Cortex of kidney (tissue), 1 donor: ENCODE measurements around the gene SERTAD2.

Experiments used
- DNase-seq: peaks from one replicate; lab custom pipeline; 2025; lab: John Stamatoyannopoulos, UW

Gene SERTAD2

GRCh38 chr2:64649013-64649484 lies 4.7 kb downstream of the SERTAD2 start:
- DNase-seq = no peak

GRCh38 chr2:64646007-64646880 lies 7.5 kb downstream of the SERTAD2 start:
- DNase-seq = no peak

DNA sequence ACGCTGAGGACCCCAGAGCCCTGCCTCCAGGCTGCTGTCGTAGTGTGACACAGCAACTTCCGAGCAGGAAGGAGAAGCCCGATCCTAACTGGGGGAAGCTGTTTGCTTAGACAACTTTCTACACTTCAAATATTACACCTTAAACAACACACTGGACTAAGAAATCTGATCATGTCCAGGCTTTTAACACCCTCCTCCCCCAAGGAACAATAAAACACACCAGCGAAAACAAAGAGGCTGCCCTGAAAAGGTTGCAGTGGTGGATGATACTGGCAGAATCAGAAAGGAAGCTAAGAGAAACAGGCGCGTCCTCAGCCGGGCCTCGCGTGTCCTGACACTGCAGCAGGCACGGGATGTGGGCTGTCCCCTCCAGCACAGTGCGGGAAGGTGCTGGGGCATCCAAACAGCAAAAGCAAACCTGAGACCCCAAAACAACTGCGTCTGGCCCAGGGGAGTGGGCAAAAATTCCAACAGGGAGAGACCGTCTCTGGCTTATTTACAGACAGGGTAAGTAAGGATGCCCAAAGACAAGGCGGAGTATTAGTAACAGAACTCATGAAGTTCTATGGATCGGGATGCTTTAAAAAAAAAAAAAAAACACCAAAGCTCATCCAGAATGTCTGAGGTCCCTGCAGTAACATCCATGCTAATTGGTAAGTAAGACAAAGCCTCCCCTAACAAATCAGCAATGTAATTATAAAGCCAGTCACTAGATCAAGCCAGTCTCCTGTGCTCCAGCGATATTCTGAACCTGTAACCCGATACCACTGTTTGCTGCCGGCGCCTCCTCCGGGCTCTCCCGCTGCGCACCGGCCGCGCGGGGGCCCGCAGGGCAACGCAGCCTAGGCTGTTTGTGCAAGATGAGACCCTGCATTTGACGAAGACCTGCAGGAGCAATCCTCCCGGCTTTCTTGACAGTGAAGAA lies 9.0 kb downstream of the SERTAD2 start:
- no peak for DNase-seq

GRCh38 chr2:64643838-64644457 lies 9.8 kb downstream of the SERTAD2 start:
- DNase-seq = no peak

DNA sequence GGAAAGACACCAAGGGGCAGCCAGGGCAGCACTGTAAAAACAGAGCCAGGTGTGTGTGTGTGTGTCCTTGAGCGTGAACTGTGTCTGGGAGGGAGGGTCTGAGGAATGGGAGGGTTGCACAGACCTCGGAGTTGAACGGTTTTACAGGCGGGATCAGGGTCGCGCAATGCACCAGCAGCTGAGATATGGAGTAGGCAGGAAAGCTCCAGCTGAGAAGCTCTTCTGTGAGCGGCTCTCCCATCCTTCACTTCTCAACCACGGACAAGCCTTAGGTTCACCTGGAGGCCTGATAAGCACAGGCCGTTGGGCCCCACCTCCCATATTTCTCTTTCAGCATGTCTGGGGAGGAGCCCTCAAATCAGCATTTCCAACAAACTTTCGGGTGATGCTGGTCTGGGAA lies 12.1 kb downstream of the SERTAD2 start:
- DNase-seq = no peak

- DNase-seq = no peak
Observed at GRCh38 chr2:64640153-64641044, 13.3 kb downstream of the SERTAD2 start.

- no peak for DNase-seq
Observed at GRCh38 chr2:64639691-64640090, 14.0 kb downstream of the SERTAD2 start.

DNA sequence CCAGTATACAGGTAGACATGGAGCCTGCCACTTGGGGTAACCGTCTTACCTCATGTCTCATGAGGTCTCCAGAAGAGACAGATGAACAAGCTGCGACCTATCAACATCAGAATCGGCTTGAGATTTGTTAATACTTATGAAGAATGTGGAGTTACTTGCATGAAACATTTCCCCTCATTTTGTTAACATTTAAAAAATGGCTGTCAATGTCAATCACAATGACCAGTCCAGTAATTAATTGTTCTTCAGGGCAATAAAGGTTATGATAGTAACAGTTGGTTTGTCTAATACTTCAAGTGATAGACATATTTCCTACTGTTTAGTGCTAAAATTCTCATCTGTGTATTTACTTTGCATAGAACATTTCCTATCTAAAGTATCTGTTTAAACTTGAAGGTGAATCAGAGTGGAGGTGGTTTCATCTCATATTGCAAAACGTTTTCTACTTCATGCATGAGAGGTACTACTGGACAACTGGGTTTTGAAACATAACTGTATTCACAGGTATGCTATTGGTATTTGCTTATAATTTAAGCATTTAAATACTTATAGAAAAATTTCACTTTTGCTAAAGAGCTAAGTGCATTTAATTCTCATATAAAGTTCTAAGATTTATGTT lies 15.1 kb downstream of the SERTAD2 start:
- no peak for DNase-seq

DNA sequence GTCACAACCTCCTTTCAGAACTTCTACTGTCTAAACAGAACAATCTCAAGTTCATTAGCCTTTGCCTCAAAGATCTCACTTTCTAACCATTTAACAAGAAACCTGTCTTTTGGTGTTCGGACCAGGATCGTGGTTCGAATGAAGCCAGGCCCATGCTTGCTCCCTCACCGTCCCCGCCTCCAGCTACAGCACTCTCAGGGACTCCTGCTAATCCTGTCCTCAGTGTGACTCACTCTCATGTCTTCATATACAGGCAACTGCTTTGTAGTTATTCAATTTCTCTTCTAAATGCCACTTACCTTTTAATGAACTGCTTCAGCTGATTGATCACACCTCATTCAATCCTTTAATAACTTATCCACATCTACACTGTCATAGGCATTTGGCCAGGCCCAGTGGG lies 15.8 kb downstream of the SERTAD2 start:
- DNase-seq = no peak

DNA sequence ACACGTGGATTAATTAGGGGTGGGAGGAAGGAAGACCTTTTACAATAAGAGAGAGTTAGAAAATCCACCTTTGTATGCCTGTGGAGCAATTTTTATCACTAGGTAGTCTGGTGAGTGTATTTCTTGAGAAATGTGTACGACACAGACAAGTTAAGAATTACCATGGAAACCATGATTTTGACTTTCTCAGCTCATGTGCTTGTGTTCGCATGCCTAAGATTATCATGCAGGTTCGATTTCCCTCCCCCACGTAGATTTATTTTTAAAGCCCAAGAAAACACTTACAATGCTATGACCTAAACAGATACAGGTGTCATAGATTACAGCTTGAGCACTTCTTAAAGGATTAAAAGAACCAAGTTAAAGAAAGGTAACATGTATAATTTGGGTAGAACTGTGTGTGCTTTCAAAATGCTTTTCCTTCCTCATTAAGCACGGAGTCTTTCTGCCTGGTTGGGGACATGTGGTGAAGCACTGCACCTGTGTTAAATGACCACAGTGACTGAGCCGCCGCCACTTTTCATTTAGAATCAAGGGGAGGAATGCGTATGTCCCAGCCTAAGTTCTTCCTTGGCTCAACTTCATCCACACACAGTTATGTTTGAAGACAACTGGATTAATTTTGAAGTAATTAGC lies 16.6 kb downstream of the SERTAD2 start:
- no peak for DNase-seq

DNA sequence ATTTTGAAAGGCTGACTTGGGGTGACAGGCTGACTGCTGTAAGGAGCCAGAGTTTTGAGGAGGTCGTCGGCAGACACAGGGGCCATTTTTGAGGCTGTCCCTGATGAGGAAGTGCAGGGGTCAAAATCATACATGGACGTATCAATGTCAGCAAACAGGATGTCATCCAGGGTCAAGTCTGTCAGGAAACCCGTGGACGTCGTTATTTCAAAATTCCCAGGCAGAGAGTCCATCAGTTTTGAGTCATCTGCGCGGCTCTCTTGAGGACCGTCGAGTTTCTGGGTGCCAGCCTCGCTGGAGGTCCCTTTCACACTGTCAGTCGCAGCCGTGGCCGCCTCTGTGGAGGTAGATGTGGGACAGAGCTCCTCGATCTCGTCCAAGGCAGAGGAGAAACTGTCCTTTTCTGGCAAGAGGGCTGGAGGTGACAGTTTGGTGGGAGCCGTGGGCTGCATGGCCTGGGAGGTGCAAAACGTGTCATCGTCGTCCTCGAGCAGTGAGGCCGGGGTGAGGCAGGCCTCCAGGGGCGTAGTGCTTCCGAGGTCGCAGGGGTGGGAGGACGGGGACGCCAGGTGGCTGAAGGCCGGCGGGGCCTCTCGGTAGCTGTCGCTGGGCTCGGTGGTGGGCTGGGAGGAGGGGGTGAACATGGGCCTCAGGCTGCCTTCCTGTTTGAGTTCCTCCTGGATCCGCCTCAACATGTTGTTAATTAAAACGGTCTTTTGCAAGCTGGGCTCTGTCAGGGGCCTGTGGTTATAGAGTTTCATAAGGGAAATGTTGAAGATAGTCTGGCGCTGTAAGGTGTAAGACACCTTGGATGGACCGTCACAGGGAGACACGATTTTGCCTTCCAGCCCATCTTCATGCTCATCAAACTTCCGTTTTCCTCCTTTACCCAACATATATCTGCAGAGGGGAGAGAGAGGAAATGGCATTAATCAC lies 17.5 kb downstream of the SERTAD2 start:
- no peak for DNase-seq

DNA sequence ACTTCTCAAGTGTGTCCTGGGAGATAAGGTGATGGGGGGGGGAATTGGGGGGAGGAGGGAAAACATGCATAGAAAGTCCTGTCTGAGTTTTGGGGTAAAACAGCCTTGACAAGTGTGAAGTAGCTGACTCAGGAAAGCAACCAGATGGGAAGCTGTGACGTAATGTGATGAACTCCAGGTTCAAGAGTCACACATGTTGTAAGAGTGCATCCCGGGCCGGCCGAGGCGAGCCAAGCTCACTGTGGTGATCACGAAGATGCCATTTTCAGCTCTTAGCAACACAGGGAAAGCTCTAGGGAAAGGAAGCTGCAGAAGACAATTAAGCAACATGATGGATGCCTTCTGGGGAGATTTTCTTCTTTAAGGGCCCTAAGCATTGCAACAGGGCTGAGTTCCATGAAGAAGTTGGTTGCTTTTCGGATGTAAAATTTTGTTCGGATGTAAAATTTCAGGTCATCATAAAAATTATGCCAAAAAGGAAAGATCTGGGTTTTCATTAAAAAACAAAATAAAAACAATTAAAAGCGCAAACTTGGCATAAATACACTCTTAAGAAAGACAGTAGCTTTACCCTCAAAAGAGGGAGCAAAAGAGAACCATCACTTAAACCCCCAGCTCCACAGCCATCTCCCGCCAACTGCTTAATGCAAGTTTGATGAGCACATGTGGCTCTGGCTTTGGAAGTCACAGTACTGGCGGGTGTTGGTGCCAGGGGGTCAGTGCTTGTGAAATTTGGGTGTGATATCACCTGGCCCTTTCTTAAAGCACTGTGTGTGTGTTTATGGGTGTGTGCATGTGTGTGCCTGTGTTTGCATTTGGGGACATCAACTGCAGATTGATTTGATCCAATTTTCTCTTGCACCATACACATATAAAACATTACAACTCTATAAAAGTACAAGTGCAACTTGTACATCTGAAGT lies 19.1 kb downstream of the SERTAD2 start:
- no peak for DNase-seq

GRCh38 chr2:64632835-64633819 lies 20.6 kb downstream of the SERTAD2 start:
- no peak for DNase-seq

DNA sequence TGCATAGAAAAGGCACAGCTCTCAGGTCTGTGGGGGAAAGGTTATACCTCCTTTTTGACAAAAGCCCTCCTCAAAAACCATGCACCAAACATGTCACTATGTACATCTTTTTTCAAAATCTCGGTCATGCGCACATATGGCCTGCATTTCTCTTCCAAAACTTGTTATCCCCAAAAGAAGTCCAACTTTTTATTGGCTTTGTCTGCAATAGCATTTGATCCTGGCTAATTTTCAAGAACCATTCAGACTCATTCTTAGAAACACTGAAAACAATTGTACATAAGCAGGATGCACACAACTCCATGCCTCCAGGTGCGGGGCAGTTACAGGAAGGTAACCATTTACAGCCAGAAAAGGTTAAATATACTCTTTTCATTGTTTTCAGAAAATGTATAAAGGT lies 21.9 kb downstream of the SERTAD2 start:
- no peak for DNase-seq

DNA sequence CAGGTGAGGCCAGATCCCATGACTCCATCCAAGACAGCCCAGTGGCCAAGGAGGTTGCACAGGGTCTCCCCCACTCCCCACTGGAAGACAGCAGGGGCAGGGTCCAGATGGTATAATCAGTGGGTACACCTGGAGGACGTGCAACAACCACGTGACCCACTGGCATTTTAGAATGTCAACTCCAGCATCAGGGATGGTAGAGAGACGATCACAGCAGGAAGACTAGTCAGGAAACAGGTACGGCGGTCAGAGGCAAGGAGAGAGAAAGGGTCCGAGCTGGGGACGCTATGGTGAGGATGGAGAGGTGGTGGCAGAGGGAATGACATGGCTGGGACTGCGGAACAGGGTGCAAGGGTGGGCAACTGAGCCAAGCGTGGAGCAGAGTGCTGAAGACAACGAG lies 23.0 kb downstream of the SERTAD2 start:
- no peak for DNase-seq

DNA sequence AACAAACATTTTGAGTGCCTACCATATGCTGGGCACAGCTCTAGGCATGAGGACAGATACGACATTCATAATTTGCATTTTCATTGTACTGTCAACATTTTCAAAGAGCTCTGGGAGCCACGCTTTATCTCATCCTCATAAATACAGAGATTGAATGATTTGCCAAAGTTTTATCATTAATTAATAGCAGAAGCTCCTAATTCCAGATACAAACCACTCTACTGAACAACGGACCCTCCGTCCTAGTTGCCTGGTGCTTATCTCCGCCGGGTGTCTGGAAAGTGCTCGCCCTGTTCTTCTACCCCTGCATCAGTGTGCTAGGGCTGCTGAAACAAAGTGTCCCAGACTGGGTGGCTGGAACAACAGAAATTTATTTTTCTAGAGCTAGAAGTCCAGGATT lies 23.8 kb downstream of the SERTAD2 start:
- DNase-seq = no peak

GRCh38 chr2:64629329-64629781 lies 24.4 kb downstream of the SERTAD2 start:
- DNase-seq = no peak
